NCI-H2081 treated with DMSO at 0.1 percent for 48 hours (cell line): ENCODE data around the gene PANX2.
"Not testable (repeated sequence)": the region's sequence is repeated elsewhere in the genome, so short reads cannot be mapped to it uniquely, and the experiment has no call there.

Experiments
- DNase-seq: peaks from one replicate; lab custom pipeline; 2025; lab: John Stamatoyannopoulos, UW

PANX2 gene

GRCh38 chr22:50199251-50199721 lies 28.8 kb downstream of the PANX2 start:
- no peak for DNase-seq

- no peak for DNase-seq
These were observed 29.4 kb downstream of the PANX2 start for GRCh38 chr22:50199829-50200460.

GRCh38 chr22:50200461-50201190 lies 30.1 kb downstream of the PANX2 start, which contains the start of gene SELENOO:
Gene SELENOO (plus strand): TSS chr22:50201011. CDS start chr22:50201037, 26 bp downstream.
- DNase-seq: peak; percentile 39

- DNase-seq: no peak
These were observed 30.9 kb downstream of the PANX2 start for GRCh38 chr22:50201191-50202129.

- no peak for DNase-seq
These were observed 31.7 kb downstream of the PANX2 start for GRCh38 chr22:50202130-50202666.

- DNase-seq: no peak
These were observed 32.8 kb downstream of the PANX2 start for GRCh38 chr22:50203288-50203687.

- DNase-seq: no peak
These were observed 34.0 kb downstream of the PANX2 start for GRCh38 chr22:50204571-50204970.

GRCh38 chr22:50204998-50205397 lies 34.5 kb downstream of the PANX2 start:
- not testable (repeated sequence) for DNase-seq

GRCh38 chr22:50205781-50206569 lies 35.4 kb downstream of the PANX2 start:
- no peak for DNase-seq

- no peak for DNase-seq
These were observed 36.1 kb downstream of the PANX2 start for GRCh38 chr22:50206599-50206998.

GRCh38 chr22:50207383-50208140 lies 37.0 kb downstream of the PANX2 start:
- DNase-seq: no peak

GRCh38 chr22:50208430-50208938 lies 38.0 kb downstream of the PANX2 start:
- DNase-seq: no peak

- no peak for DNase-seq
These were observed 38.7 kb downstream of the PANX2 start for GRCh38 chr22:50208939-50209892.

GRCh38 chr22:50209893-50210292 lies 39.4 kb downstream of the PANX2 start:
- no peak for DNase-seq

GRCh38 chr22:50210378-50211139 lies 40.0 kb downstream of the PANX2 start:
- no peak for DNase-seq

GRCh38 chr22:50211147-50211546 lies 40.6 kb downstream of the PANX2 start:
- no peak for DNase-seq

GRCh38 chr22:50213263-50213662 lies 42.7 kb downstream of the PANX2 start:
- DNase-seq: no peak
